ENCODE measurements around the gene TMCO6.

- TF ChIP-seq EZH2phosphoT487 (IDR thresholded peaks at IDR 0.05; ENCODE audit: borderline replicate concordance, low read depth, low read length) (no peak), CTCF (conservative IDR thresholded peaks at IDR 0.05; ENCODE audit: low read length) (no peak)
Measured at GRCh38 chr5:140690941-140691924, 52.0 kb downstream of the TMCO6 start, which contains the start of the genes HARS1 and HARS2.
